HG03060 (cell line): ENCODE measurements around the gene XPNPEP1.

Experiments
- ATAC-seq: cut with Tn5 transposase; IDR thresholded peaks from one replicate; pipeline ENCODE4 v1.9.1; 2021; ENCODE audit warnings: low read depth, moderate number of reproducible peaks; ENCODE audit not compliant: unreplicated experiment

XPNPEP1 gene

DNA sequence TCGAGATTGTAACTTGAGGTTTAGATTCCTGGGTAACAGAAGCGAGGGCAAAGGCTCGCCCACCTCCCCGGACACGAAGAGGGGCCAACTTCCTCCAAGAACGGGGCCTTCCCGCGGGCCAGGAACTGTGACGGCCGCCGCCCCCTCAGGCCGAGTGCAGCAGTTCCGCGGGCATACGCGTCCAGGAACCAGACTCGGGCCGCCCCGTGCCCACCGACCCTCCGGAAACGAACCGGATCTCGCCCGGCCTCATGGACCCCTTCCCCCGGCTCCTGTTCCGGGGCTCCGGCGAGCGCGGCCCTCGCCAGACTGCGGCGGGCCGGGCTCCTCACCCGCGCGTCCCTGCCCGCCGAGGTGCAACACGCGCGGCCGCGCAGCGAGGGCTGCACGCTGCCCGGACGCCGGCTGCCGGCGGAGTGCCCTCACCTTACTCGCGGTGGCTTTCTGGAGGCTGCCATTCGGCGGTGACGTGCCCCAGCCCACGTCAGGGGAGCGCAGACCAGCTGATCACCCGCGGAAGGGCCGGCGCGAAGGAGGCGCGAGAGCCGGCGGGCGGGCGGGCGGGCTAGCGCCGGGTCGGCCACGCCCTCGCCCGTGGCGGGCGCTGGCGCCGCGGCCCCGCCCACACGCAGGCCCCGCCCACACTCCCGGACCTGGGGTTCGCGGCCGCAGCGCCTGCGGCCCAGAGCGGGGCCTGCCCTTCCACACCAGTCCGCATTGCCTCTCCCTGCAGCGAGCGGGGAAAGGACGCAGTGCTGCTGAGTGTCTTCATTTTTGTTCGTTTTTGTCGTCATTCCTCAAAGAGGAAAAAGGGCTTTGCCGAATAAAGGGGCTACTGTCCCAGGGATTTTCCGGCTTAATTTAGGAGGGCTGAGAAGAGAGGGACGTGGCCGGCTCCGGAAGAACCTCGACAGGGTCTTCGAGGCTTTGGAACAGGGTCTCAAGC lies at the start of gene XPNPEP1:
TSS of gene XPNPEP1 (minus strand) at position 536 of the 946 bp plus-strand sequence. CDS start at position 458, 78 bp downstream.
- peak; percentile 72 for ATAC-seq

DNA sequence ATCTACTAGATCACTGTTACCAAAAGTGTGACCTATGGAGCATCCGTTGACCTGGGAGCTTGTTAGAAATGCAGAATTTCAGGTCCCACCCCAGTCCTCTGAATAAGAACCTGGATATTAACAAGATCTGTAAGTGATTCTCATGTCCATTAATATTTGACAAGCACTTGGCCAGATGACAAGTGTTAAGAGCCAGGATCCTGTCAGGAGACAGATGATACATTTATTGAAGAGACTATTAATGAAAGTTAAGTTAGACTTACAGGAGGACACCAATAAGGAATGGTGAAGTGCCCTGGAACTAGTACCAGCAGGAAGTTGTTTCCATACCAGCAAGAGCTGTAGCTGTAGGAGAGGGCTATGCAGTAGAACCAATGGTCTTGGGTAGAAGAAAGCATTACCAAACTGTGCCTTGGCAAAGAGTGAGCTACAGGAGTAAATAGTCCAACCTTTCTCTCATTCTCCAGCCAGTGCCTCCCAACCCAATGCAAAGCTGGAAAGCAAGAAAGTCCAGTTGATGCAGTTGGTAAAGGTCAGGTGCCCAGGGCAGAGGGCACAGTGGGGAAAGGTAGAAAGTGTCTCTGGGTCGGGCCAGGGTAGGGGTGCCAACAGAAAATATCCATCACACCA lies 49.2 kb upstream of the XPNPEP1 start:
- no peak for ATAC-seq

DNA sequence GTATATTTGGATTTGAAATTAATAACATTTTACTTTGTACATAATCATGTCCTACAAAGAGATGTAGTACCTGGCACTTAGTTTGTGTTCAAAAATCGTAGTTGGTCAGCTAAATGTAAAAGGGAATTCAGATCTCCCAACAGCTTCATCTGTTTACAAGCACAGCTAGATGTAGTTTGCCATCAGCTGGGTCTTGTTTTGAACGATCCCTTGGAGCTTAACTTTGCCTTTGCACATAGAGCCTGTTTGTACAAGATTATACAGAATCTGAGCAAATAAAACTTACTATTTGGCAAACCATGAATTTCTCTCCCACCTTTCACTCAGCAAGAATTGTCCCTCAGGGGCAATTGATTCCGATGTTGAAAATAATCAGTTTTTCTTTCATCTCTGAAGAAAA lies 48.3 kb upstream of the XPNPEP1 start:
- no peak for ATAC-seq

DNA sequence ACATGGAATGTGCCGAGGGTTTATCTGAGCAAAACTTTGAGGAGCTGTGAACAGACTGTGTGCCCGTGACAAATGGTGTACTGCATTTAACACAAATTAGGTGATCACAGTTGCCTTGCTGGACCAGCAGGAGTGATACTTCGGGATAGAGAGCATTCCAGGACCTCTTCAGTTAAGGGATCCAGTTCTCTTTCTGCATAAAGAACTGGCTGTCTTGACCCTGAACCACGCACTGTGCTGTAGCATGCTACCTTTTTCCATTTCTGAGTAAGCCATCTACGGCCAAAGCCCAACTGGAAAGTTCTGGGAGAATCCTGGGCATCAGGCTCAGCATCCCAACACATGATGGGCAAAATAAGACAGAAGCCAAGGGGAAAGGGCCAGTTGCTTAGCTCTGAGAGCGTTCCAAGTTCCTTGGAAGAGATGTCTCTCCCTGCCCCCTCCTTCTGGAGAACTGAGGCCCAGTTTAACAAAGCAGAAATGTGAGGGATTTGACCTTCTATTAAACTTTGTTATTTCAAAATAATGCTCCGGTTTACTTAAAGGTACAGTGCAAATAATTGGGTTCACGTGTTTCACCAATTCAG lies 46.5 kb upstream of the XPNPEP1 start:
- no peak for ATAC-seq

DNA sequence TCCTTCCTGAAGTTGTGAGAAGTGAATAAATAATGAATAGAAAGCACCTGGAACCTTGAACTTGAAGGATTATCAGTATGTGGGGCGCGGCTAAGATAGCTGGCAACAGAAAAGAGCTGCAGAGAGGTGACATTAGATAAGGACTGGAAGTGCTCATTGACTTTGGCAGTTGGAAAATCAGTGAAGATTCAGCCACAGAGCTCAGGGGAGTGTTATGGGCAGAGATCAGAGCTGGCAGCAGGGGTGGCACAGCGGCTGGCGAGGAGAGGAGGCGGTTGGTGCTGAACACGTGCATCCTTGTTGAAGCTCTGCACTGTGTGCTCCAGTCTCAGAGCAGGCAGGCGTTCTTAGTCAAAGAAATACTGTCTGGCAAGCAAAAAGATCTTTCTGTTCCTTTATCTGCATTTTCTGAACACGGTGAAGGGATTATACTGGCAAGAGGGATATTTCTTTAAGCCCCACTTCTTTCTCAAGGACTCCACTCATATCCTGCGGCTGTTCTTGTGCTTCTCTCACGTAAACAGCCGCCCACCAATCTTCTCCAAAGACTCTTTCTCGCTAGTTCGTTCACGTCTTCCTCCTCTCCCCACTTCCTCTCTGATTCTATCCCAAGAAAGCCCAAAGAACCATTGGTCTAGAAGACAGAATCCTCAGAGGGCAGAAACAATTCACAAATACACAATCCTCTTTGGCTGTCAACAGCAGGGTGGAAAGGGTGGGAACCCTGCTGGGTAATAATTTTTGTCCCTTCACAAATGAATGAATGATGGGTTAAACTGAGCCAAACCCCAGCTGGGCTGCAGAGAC lies 45.8 kb upstream of the XPNPEP1 start:
- no peak for ATAC-seq

DNA sequence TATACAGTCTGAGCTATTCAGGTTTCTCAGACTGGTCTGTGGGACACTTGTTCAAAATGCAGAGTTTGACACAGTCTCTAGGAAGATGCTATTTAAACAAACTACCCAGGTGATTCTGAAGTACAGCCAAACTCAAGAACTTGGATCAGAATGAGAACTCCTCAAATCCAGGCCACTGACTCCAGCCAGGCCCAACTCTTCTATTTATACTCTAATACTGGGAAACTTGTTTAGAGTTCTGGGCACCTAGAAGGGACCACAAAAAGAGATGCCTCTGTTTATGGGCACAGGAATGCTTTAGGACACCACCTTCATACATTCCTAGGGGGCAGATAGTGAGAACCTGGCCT lies 44.4 kb upstream of the XPNPEP1 start:
- ATAC-seq: no peak

DNA sequence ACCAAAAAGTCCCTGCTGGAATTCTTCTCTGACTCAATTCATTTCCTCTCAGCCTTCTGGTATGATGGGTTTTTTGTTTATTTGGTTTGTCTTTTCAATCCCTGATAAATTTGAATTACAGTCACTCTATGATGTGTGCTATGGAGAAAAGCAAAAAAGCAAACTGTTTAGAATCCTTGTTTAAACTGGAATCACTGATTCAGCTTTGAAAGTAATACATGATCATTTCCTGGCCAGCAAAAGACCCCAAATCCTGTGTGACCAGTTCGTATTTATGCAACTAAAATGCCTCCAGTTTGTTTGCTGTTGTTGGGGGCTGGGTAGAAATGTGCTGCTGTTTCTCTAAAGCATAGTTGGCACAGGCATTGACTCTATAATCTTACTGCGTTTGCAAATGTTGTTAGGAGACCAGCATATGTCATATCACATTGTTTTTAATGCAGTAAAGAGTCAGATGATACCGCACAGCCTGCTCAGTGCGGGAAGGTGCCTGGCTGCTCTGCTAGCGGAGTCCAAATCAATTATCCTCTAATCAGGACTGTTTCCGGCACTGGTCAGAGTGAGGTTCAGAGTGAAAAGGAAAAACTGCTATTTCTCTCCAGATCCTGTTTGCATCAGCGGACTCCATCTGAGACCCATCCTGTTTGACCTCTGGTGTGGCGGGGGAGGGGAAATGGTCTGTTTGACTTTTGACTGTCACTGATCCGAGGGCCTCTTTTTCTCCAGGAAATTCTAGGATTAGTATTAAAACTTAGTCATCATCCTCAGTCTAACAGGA lies 43.8 kb upstream of the XPNPEP1 start:
- no peak for ATAC-seq

DNA sequence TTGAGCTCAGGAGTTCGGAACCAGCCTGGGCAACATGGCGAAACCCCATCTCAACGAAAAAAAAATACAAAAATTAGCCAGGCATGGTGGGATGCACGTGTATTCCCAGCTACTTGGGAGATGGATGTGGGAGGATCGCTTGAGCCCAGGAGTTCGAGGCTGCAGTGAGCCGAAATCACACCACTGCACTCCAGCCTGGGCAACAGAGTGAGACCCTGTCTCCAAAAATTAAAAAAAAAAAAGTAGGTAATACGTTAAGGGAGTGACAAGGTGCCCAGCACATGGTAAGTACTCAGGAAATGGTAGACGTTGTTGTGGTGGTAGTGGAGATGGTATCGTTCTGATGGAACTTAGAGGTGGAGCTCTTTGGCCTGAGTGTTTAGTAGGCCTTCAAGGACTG lies 41.0 kb upstream of the XPNPEP1 start:
- no peak for ATAC-seq

DNA sequence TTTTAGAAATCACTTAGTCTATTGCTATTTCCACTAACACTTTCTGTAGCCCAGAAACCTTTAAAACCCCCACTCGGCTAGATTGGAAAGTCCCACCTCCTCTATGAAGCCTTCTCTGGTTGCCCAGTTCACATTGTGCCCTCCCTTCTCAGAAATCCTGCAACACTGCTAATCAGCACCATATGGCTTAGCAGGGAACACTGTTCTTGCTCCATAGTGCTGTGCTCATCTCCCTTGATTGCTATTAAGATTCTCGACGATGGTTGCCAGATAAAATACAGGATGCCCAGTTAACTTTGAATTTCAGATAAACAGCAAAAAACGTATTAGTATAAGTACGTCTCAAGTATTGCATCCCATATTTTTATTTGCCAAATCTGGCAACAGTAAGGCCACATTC lies 40.1 kb upstream of the XPNPEP1 start:
- no peak for ATAC-seq

DNA sequence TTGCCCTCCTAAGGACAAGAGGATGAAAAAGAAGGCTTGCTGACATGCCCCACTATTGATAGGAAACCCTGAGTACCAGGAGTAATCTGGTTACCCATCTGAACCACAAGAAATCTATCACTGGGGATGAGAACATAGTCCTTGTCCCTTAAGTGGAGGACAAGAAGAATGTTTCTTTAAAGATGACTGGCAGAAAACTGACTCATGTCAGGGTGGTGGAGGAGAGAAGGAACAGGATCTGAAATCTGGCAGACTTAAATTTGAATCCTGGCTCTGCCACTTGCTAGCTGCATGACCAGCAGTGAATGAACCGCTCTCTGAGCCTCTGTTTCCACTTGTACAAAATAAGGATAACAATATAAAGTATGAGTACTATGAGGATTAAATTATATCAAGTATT lies 38.9 kb upstream of the XPNPEP1 start:
- ATAC-seq: no peak

DNA sequence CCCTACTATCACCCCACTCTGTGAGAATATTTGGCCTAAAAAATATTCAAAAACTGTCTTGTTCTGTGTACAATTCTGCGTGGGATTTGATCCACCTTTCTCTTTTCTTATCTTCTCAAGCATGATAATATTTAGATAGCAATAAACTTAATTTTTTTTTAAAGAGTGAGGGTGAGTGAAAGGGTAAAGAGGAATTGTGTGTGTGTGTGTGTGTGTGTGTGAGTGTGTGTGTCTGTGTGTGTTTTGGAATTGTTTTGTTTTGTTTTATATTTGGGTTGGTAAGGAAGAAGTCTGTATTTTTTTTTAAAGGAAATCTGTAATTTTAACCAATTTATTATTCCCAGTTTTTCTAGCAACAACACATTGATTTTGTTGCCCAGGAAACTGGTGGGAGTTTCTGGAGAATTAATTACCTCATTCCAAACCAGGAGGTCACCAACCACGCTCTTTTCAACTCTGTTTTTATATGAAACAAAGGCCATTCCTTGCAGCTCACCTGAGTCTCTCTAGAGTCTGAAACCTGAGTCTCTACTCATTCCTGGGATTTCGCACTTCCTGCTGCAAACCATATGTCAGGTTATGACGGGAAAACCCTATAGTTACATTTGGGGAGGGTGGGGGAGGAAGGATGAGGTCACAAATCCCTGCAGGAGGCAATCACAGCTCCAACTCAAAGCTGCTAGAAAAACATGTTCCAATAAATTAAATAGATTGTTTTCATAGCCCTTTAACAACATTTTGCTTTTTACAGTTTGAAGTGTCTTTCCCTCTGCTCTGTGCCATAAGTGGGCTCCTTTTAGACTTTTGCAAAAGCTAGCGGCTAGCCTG lies 38.1 kb upstream of the XPNPEP1 start:
- no peak for ATAC-seq

DNA sequence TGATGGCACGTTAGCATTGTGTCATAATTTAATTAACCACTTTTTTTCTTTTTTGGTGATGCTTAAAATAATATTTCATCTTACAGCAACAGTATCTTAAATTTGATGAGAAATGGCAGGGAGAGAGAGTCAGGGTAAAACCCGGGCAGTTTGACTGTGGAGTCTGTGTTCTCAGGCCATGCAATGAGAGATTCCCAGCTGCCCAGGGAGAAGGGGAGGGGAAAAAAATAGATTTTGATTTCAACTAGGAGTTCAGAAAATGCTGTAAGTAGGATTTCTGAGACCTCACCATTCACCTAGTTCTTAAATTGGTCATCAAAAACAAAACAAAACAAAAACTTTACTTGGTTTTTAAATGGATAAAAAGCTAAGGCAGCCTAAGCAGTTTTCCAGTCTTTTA lies 37.4 kb upstream of the XPNPEP1 start:
- ATAC-seq: no peak

DNA sequence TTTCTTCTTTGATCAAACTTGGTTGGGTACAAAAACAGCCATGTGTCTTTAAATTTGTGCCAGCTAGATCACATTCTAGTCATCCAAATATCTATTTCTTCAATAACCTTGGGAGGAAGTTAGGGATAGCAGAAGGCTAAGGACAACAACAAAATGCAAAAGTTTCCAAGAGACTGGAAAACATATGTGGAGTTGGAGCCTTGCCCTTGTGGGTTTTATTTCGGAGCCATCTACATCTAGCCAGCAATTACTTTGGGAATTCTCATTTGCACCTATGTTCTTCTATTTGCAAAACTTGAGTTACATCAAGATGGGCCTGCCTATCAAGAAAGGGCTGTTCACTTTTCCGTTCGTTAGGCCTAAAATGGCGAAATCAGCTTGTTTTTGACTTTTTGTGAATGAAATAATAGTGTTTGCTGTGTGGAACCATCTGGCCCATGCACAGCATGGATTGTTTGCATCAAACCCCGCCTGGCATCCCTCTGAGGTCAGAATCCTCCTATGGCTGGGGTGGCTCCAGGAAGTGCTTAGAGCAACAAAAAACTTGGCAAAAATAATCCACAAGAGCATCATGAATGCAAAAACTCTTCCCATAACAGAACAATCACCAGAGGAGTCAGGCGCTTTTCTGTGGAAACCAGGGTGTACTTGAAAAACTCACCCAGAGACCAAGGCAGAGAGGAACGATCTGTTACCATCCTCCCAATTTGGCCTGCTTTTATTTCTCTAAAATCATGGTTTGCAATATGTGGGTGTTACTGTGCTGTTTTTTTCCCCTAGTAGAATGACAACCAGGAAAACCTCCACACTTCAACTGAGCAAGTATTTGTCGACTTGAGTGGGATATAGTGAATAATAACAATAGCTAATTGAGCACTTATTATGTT lies 36.2 kb upstream of the XPNPEP1 start:
- no peak for ATAC-seq

DNA sequence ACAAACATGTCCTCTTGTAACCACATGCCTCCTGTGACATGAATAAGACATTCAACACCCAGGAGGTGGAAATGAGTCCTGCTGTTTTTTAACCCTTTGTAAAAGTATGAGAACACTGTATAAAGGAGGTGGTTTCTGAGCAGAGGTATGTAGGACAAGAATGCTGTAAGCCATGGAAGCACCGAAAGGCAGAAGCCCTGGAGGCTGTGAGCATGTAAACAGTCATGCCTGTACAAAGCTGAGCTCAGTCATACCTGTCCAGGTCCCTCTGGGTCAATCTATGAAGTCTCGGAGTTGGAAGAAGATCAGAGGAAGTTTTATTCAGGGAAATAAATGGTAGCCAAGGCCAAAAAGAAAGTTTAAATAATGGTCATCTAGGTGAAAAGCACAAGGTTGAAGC lies 34.7 kb upstream of the XPNPEP1 start:
- ATAC-seq: no peak

DNA sequence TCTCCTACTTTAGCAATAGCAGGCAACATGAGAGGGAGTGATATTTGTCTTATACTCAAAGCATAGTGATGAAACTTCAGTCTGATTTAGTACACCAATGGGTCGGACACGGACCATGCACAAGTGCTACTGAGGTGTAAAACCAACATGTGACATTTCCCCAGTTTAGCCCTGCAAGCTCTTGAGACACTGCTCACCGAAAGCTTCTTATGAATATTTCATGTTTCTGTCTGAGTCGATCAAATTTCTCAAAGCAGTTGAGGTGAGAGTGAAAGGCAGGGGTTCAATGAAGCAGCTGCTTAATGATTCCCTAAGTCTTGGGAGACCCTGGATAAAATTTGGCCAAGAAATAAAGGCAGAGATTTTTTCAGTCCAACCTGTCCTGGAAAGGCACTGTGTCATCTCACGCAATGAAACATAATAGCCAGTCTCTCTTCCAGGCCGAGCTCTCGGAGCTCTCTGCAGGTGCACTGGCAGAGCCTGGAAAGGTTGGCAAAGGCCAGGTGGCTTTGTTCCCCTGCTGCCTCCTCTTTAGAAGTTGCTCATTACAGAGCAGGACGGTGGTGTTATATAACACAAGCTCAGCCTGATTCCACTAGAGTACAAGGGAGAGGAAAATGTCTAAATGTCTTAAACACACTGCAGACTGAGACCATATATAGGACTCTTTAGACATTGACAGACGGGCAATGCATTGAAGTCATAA lies 33.9 kb upstream of the XPNPEP1 start:
- ATAC-seq: peak; percentile 96

DNA sequence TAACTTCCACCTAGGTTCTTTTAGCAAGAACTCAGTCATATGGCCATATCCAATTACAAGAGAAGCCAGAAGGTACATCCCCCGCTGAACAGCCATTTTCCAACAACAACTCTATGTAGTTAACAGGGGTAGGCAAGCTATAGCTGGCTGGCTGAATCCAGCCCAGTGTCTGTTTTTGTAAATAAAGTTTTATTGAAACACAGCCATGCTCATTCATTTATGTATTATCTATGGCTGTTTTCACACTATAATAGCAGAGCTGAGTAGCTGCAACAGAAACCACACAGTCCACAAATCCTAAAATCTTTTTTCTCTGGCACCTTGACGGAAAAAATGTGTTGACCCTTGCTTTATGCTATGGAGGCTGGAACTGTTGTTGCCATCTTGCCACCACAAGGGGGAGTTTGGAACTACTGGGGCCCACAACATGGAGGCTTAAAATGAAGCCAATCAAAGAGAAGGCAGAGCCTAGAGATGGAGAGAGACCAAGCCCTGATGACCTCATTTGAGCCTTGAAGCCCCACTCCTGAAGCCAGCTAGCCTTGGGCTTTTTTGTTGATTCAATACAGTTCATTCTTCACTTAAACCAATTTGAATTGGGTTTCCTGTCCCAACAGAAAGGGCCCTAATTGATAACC lies 33.3 kb upstream of the XPNPEP1 start:
- peak; percentile 54 for ATAC-seq

DNA sequence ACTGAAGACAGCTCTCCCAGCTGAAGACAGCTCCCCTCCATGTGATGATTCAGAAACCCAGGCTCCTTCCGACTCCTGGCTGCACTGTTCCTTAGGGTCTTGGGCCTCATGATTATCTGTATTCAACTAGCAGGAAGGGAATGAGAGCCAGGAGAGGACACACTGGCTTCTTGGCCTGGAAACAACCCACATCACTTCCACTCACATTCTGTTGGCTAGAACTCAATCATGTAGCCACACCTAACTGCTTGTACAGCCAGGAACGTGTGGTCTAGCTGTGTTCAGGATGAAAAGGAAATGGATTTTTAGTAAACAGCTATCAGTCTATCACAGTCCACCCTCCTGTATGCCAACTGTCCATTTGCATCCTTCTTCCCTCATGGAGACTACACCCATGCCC lies 30.5 kb upstream of the XPNPEP1 start:
- ATAC-seq: no peak
